Stimulated activated CD8-positive, alpha-beta memory T cell treated with anti-CD3 and anti-CD28 coated beads, Interleukin-4, amount 100 ng/mL, for 1 hour (primary cell): Measurements from ENCODE around the gene ACOX1.
"Not testable (repeated sequence)": the region's sequence is repeated elsewhere in the genome, so short reads cannot be mapped to it uniquely, and the experiment has no call there.

ENCODE experiments used
- DNase-seq, 2 donors: peaks; one replicate each; pipeline ENCODE4 v3.0.0-alpha.2; 2020; ENCODE audit warnings: low read depth in 2 of 2, low spot score in 1 of 2

ACOX1 gene

GRCh38 chr17:75981019-75981615 is 2.2 kb upstream of the ACOX1 start:
- no peak for DNase-seq

- DNase-seq: no peak
These were observed 1.4 kb upstream of the ACOX1 start for GRCh38 chr17:75980188-75981018.

GRCh38 chr17:75979705-75980187 is 780 bp upstream of the ACOX1 start:
- no peak for DNase-seq

GRCh38 chr17:75976175-75976848 is 2.7 kb downstream of the ACOX1 start:
- no peak for DNase-seq

- no peak for DNase-seq
These were observed 3.2 kb downstream of the ACOX1 start for GRCh38 chr17:75975757-75976174.

- not testable (repeated sequence) for DNase-seq
These were observed 3.8 kb downstream of the ACOX1 start for GRCh38 chr17:75975187-75975586.

- no peak for DNase-seq
These were observed 8.3 kb downstream of the ACOX1 start for GRCh38 chr17:75970626-75971025.

- no peak for DNase-seq
These were observed 8.9 kb downstream of the ACOX1 start for GRCh38 chr17:75970011-75970523.

GRCh38 chr17:75969044-75969443 is 9.9 kb downstream of the ACOX1 start:
- not testable (repeated sequence) for DNase-seq

- no peak for DNase-seq
These were observed 13.5 kb downstream of the ACOX1 start for GRCh38 chr17:75965468-75965867.

GRCh38 chr17:75959839-75960511 is 19.0 kb downstream of the ACOX1 start:
- DNase-seq: no peak

GRCh38 chr17:75959051-75959838 is 19.7 kb downstream of the ACOX1 start:
- no peak for DNase-seq

- DNase-seq: no peak
These were observed 28.0 kb downstream of the ACOX1 start for GRCh38 chr17:75950855-75951554.

- DNase-seq: no peak
These were observed 28.5 kb downstream of the ACOX1 start for GRCh38 chr17:75950421-75950820.

- no peak for DNase-seq
These were observed 33.8 kb downstream of the ACOX1 start for GRCh38 chr17:75945211-75945610.

- no peak for DNase-seq
These were observed 35.5 kb downstream of the ACOX1 start for GRCh38 chr17:75943491-75943890.

- DNase-seq: no peak
These were observed 36.5 kb downstream of the ACOX1 start for GRCh38 chr17:75942473-75942872.

- DNase-seq: no peak
These were observed 37.5 kb downstream of the ACOX1 start for GRCh38 chr17:75941442-75941819.

- DNase-seq: peak; percentile 68 to 81
These were observed 38.1 kb downstream of the ACOX1 start, which contains the start of gene FBF1 for GRCh38 chr17:75940727-75941441. TSS of gene FBF1 (minus strand) at chr17:75941042. CDS start at chr17:75938149, 2,893 bp downstream.
